Measurements from ENCODE around the gene DNAJC16.
"Not testable (repeated sequence)": the region's sequence is repeated elsewhere in the genome, so short reads cannot be mapped to it uniquely, and the experiment has no call there.

The DNAJC16 gene

DNA sequence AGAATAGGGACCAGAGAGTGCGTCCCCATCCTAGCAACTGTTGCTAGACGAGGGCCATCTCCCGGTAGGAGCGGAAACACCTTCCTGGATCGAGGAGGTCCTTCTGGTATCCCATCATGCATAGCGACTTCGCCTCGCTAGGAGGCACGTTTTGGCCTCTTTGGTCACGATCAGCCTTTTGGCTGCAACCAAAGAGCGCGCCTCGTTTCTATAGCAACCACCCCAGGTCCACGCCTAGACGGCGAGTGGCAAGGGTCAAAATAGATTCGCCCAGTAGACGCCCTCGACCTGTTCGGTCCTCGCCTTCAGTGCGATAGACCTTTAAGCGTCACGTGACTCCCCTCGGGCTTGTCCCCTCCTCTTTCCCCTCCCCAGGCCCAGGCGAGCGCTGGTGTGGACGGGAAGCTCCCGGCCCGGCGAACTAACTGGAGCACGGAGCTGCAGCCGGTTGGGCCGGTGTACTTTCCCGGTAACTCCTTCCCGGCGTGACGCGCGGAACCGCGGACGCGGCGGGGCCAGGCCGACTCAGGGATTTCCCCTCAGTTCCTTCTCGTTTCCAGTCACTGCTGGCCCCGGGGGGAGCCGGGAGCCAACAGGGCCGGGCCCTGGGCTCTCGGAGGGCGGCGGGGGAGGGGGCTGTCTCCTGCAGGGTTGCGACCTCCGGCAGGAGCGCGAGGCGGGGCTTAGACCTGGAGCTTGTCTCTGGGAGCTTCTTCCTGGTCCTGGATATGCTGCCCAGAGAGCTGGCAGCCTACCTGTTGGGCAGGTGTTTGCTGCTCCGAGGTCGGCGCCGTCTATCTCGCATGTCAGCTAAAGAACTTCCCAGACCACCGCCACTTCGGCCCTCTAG lies at the start of gene DNAJC16:
Gene DNAJC16, plus strand, starts transcription at position 359 of the 850 bp plus-strand sequence. CDS start 2,258 bp downstream, outside the sequence.
- peak; percentile 100 for DNase-seq

DNA sequence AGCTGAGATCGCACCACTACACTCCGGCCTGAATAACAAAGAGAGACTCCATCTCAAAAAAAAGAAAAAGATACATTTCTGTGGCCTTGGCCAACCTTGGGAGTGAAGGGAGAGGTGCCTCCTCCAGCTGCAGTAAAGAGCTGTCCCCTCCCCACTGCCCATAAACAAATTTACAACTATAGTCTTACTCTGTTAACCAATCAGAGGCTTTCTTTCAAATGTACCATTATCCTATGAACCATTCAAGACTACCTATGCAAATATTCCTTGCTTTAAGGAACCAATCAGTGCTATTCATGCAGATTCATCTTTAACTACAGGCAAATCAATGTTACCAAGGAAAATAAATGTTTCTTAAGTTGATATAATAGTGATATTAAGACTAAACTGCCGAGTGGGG lies 49.7 kb upstream of the DNAJC16 start:
- DNase-seq: no peak

DNA sequence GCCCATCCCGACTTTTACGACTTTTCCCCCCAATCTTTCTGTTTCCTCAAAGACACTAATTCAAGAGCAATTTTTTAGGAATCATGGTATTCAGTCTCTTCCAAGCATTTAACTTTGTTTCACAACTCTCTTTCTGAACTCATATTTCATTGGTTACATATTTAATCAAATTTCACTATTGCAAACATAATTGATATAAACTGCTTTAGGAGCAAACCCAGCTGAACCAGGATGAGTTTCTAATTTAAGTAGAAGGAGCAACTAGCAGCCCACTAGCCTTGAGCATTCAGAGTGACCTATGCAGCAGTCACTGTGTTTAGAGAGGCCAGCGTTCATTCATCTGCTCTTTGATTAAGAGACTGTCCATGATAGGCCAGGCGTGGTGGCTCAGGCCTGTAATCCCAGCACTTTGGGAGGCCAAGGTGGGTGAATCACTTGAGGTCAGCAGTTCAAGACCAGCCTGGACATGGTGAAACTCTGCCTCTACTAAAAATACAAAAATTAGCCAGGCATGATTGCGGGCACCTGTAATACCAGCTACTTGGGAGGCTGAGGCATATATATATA lies 48.9 kb upstream of the DNAJC16 start:
- DNase-seq: no peak

- DNase-seq: no peak
Measured at GRCh38 chr1:15479654-15480347, 46.8 kb upstream of the DNAJC16 start.

DNA sequence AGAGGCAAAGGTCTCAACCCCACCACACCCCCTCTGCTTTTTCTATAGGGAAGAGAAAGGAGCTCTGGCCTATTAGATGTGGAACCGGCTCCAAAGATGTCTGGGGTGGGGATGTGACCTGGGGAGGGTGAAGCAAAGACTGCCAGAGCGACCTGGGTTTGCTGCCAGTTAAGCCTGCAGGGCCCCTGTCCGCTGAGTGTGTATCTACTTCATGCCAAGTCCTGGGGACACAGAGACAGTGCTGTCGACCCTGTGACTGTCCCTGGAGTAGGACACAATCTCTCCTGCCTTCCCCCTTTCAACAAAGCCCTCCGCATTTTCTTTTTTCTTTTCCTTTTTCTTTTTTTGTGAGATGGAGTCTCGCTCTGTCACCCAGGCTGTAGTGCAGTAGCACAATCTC lies 44.2 kb upstream of the DNAJC16 start:
- not testable (repeated sequence) for DNase-seq

DNA sequence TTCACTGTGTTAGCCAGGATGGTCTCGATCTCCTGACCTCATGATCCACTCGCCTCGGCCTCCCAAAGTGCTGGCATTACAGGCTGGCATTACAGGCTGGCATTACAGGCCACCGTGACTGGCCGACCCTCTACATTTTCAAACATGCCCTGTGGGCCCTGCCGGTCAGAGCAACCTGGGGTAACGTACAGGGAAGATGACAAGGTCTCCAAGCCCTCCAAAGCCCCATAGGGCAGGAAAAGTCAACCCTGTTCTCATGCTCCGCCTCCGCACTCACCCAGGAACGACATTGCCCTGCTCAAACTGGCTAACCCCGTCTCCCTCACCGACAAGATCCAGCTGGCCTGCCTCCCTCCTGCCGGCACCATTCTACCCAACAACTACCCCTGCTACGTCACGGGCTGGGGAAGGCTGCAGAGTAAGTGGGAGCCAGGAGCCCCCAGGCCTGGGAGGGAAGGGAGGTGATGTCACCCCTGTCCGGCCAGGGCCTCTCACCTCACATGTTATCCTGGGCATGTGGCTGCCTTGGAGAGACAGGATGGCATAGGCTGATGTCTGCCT lies 43.6 kb upstream of the DNAJC16 start:
- DNase-seq: not testable (repeated sequence)

GRCh38 chr1:15483971-15484370 lies 42.7 kb upstream of the DNAJC16 start:
- peak; percentile 26 for DNase-seq

DNA sequence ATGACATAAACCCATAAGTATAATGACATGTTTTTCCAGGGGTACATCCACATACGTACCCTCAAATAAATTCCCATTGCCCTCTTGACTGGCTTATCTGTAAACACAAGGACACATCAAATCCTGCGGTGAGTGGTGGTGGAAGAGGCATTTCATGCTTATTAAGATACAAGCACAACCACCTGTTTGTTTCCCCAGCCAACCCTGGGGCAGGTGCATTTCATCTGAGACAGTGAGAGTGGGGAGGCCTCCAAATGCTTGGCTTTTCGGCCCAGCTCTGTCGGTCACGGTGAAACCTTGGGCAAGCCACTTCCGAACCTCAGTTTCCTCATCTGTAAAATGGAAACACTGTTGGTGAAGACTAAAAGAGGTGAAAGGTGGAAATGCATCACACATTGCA lies 42.2 kb upstream of the DNAJC16 start:
- not testable (repeated sequence) for DNase-seq

DNA sequence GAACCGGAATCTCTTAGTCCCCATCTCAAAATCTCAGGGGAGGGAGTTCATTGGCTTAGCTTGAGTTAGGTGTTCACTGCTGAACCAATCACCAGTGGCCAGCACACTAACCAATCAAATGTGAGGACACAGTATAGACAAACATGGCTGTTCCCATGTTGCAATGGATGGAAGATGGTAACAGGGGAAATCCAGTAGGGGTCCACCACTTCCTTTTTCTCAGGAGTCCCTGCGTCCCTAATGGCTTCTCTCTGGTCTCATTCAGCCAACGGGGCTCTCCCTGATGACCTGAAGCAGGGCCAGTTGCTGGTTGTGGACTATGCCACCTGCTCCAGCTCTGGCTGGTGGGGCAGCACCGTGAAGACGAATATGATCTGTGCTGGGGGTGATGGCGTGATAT lies 41.0 kb upstream of the DNAJC16 start:
- no peak for DNase-seq

- DNase-seq: not testable (repeated sequence)
Measured at GRCh38 chr1:15486844-15487610, 39.6 kb upstream of the DNAJC16 start.

GRCh38 chr1:15488371-15488770 lies 38.3 kb upstream of the DNAJC16 start:
- DNase-seq: no peak

GRCh38 chr1:15489052-15489736 lies 37.5 kb upstream of the DNAJC16 start:
- no peak for DNase-seq

DNA sequence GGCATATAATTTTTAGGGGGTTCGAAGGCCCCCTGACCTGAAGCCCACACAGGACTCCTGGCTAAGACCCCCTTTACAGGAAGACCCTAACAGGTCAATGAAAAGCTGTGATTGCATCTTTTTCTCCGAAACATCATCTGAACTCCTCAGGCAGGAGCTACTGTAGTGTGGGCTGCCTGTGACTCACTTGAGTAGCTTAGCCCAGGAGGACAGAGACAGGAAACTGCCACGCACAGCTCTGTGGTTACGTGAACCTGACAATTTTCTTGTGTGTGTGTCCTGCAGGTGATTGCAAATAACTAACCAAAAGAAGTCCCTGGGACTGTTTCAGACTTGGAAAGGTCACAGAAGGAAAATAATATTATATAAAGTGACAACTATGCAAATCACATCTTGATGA lies 35.6 kb upstream of the DNAJC16 start:
- DNase-seq: not testable (repeated sequence)

- DNase-seq: no peak
Measured at GRCh38 chr1:15492596-15492995, 34.1 kb upstream of the DNAJC16 start.

- DNase-seq: no peak
Measured at GRCh38 chr1:15493869-15494390, 32.7 kb upstream of the DNAJC16 start.

- no peak for DNase-seq
Measured at GRCh38 chr1:15500184-15501178, 26.2 kb upstream of the DNAJC16 start.

DNA sequence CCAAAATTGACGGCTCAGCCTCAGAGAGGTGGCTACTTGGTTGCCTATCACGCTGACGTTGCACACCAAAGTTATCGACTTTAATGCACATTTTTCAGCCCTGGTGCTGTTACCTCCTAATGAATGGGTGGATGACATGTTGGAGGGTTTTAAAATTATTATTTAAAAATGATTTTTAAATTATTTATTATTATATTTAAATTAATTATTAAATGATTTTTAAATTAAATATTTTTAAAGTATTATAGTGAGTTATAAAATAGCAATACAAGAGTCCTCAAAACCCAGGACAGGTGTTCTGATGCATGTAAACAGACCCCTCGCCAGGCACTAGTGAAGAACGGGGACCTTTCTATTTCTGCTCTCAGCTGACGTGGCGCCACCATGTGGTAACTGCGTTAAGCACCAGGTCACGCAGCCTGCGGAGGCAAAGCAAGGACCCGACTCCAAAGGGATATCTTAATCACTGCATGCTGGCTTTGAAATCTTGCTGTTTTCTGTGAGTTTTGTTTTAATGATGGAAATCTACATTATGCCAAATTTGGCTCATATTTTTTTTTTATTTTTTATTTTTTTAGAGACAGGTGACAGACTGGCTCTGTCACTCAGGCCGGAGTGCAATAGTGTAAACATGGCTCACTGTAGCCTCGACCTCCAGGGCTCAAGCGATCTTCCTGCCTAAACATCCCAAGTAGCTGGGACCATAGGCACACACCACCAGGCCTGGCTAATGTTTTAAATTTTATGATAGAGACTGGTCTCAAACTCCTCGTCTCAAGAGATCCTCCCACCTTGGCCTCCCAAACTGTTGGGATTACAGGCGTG lies 25.2 kb upstream of the DNAJC16 start:
- DNase-seq: peak; percentile 81

- no peak for DNase-seq
Measured at GRCh38 chr1:15504436-15504835, 22.2 kb upstream of the DNAJC16 start.

GRCh38 chr1:15506831-15507230 lies 19.8 kb upstream of the DNAJC16 start:
- no peak for DNase-seq

DNA sequence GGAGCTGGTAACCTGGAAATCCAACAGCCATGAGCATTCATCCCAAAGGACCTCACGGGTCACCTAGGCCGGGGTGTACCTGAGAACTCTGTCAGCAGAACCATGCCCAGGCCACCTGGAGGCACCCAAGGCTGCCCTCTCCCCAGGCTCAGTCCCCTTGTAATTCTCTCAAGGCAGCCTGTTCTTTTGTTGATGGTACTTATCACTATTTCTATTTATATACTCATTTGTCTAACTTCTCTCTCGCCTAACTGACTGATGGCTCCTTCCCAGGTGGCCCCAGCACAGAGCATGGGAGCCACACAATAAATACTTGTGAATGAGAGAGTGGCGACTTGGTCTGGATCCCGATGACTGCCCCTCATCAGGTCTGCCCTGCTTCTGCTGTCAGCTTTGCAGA lies 19.4 kb upstream of the DNAJC16 start:
- no peak for DNase-seq

Data from suppressor macrophage treated with lipopolysaccharide for 4 hours (primary cell).